ENCODE measurements around the gene C10orf95.

GRCh38 chr10:102434394-102435132 is 16.8 kb downstream of the C10orf95 start:
- no peak for TF ChIP-seq CTCF (conservative IDR thresholded peaks at IDR 0.05; ENCODE audit: low read length)
- TF ChIP-seq EZH2phosphoT487 (IDR thresholded peaks at IDR 0.05; ENCODE audit: borderline replicate concordance), result no peak
